GM18526 (cell line): ENCODE results near the gene KIF13A.

Experiments used
- POLR2A ChIP-seq: IDR thresholded peaks from 3 replicates; pipeline ENCODE4 v1.6.1; 2011; ENCODE audit not compliant: insufficient read length; ENCODE audit errors: extremely low read depth

KIF13A gene

DNA sequence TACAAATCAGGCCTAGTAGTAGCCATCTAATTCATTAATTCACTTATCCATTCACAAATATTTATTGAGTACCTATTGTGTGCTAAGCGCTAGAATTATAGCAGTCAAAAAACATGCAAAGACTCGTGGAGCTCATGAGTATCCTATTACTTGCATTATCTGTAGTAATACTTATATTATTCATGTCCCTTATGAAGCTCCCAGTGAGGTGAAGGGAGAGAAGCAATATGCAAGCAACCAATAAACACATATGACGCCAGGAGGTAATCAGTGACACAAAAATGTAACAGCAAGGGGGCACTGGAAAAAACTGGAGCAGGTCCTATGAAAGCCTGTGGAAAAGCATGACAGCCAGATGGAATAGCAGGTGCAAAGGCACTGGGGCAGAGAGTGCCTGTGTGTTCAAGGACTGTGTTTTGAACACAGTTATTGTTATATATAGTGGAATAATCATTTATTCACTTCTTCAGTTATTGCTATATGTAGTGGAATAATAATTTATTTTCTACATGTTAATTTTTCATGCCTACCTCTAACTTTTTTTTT is 109.5 kb downstream of the KIF13A start:
- no peak for TF ChIP-seq POLR2A

DNA sequence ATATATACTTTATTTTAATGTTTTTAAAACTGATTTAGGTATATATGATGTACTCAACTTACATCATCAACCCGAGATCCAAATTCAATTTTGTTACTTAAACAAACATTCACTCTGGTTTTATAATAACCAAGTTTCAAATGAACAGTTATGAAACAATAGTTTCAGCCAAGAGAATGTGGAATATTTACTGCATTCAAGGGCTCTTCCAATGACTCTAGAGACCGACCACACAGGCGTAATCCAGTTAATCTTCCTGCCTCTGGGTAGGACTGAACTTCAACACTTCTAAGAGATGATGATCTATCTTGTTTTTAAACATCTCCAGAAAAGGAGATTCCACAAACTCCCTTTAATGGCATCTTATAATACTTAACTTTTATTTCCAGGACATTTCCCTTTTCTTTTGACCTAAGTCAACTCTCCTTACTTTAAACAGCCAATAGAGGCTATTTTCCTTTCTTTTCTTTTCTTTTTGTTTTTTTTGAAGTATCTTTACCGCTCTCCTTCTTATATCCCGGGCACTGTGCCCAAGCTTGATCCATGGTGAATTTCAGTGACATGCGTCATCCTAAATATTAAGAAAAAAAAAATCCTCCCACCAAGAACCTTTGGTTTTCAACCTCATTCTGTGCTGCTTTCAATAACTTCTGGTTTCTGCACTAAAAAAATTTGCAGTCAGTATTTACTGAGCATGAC is 110.1 kb downstream of the KIF13A start:
- TF ChIP-seq POLR2A, result no peak

DNA sequence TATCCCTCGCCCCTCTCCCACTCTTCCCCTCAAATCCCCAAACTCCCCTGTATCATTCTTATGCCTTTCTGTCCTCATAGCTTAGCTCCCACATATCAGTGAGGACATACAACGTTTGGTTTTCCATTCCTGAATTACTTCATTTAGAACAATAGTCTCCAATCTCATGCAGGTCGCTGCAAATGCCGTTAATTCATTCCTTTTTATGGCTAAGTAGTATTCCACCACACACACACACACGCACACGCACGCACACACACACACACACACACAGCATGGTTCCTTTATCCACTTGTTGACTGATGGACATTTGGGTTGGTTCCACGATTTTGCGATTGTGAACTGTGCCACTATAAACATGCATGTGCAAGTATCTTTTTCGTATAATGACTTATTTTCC is 112.7 kb downstream of the KIF13A start:
- TF ChIP-seq POLR2A, result no peak

DNA sequence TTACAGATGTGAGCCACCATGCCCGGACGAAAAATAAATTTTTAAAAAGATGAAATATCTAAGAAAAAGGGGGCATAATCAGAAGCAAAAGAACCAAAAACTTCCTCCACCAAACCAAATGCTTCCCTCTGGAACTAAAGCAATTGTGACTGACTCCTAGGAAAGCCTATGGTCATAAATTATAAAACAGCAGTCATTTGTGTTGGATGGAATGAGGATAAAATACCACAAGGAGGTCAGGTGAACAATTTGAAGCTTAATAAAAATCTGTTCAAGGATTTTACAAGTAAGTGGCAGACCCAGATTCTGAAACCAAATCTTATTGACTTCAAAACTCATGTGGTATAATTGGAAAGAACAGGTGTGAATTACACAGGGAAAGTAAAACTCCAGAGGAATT is 114.5 kb downstream of the KIF13A start:
- TF ChIP-seq POLR2A, result no peak

- TF ChIP-seq POLR2A, result no peak
Measured at GRCh38 chr6:17871836-17872235, 115.6 kb downstream of the KIF13A start.

- TF ChIP-seq POLR2A, result no peak
Measured at GRCh38 chr6:17871189-17871519, 116.3 kb downstream of the KIF13A start.

DNA sequence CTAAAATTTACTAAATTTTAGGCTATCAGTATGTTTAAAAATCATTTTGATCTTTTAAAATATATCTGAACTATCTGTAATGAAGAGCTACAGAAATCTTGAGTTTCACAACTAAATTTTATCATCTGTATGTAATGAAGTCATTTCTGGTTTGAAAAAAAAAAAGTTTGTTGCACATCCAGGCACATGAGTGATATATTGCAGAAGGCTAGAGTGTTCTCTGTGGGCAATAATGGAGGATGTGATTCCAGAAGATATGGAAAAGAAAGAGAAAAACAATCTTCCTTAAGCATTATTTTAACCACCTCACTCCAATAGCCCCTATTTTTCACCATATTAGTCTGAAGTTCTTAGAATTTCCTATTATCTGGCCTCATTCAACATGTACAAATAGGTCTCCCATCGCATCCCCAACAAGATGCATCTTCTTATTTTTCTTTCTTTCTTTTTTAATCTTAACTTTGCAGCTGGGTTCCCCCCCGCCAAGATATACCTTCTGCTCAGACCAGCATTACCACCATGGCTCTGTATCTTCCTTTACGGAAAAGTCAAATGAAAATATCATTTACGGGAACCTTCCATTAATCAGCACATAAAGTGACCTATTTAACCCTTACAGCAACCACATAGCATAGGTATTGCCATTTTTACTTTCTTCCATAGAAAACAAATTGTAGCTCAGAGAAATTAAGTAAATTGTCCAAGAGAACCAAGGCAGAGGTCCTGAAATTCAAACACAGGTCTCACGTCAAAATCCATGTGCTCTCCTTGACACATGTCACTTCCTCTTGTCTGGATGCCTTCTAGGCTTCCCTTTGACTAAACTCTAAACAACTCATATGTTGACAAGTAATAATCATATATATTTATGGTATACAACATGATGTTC is 116.9 kb downstream of the KIF13A start:
- no peak for TF ChIP-seq POLR2A

GRCh38 chr6:17869753-17870050 is 117.7 kb downstream of the KIF13A start:
- no peak for TF ChIP-seq POLR2A

- TF ChIP-seq POLR2A, result no peak
Measured at GRCh38 chr6:17869010-17869752, 118.3 kb downstream of the KIF13A start.

DNA sequence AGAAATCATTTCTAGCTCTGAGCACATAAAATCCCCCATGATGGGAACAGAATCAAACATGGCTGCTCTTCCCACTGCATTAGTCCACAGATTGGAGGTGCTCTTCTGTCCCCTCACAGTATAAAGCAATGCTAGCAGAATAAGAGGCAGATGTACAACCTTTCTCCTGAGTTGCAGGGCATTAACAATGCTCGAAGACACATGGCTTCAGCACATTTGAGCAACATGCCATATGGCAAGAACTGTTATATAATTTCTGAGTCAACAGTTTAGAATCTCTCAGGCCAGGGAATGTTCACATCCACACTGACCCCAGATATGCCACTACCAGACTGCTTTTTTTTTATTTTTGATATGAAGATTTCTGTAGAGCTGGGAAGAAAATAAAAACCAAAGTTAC is 119.6 kb downstream of the KIF13A start:
- TF ChIP-seq POLR2A, result no peak

- no peak for TF ChIP-seq POLR2A
Measured at GRCh38 chr6:17866876-17867444, 120.5 kb downstream of the KIF13A start.

- no peak for TF ChIP-seq POLR2A
Measured at GRCh38 chr6:17865798-17866725, 121.4 kb downstream of the KIF13A start.

DNA sequence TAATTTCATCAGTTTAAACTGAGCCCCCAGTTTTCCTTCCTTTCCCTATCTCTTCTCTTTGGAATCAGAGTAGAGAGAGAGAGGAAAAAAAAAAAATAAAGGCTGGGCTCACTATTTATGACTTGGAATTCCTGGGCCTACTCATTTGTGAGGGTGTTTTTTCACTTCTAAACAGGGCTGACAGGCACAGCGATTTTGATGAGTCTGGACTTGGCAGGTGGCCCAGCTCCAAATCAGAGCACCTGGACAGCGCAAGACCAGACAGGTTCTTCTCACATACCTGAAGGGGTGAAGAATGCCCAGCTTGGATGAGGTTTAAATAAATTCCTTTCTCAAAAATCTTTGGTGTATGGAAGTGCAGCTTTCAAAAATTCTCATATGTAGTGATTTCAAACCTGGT is 122.2 kb downstream of the KIF13A start:
- no peak for TF ChIP-seq POLR2A
